ENCODE measurements around the gene TSC2.
A peak's percentile ranks its signal among the peaks of the same experiment; 100 is the strongest.

Gene TSC2

GRCh38 chr16:2086812-2087747 is 39.3 kb downstream of the TSC2 start:
- WGBS (ENCODE audit: insufficient coverage, insufficient read length) = no CpG with 5 or more reads among the region's 30 CpGs
- DNase-seq (ENCODE audit: low read depth, low spot score) = no peak
- Histone ChIP-seq H3K27ac (ENCODE audit: low read length) (no peak overlapping the region), H3K4me3 (ENCODE audit: low read length) (no peak overlapping the region), H3K36me3 (ENCODE audit: control insufficient read depth, insufficient read depth, low read length) (peaks cover 28% of the 10 kb centered on the region), H3K4me1 (ENCODE audit: control insufficient read depth, insufficient read depth, low read length) (peaks cover 6% of the 10 kb centered on the region), H3K9me3 (ENCODE audit: control insufficient read depth, insufficient read depth, low read length) (no peaks in the 10 kb centered on the region), H3K27me3 (ENCODE audit: control insufficient read depth, insufficient read depth, low read length) (no peaks in the 10 kb centered on the region)

GRCh38 chr16:2087748-2088631 is 40.2 kb downstream of the TSC2 start:
- peaks cover 6% of the 10 kb centered on the region for H3K4me1 ChIP-seq (ENCODE audit: control insufficient read depth, insufficient read depth, low read length)
- no CpG with 5 or more reads among the region's 41 CpGs for WGBS (ENCODE audit: insufficient coverage, insufficient read length)

DNA sequence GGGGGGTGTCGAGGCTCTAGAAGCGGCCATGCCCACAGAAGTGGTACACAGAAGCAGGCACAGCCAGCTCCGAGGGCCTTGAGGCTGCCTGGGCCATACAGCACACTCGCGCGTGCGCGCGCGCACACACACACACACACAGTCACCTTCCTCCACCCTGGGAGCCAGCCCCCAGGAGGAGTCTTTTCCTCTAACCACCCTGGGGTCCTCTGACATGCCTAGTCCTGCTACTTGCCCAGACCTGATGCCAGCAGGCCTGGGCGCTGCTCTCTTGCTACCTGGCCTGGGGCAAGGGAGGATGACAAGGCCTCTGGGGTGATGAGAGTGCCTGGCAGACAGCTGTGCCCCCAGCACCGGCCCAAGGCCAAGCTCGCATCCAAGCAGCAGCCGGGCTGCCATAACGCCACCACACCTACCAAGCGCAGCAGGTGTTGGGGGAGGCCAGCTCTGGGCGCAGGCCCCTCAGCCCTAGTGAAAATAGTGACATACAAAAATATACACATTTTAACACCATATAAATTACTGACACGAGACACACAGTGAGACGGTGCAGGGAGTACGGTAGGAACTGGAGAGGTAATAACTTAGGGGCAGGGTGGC is 41.1 kb downstream of the TSC2 start:
- no peak for DNase-seq (ENCODE audit: low read depth, low spot score)
- no CpG with 5 or more reads among the region's 20 CpGs for WGBS (ENCODE audit: insufficient coverage, insufficient read length)
- Histone ChIP-seq H3K27me3 (ENCODE audit: control insufficient read depth, insufficient read depth, low read length) (no peaks in the 10 kb centered on the region), H3K36me3 (ENCODE audit: control insufficient read depth, insufficient read depth, low read length) (peaks cover 22% of the 10 kb centered on the region), H3K4me3 (ENCODE audit: low read length) (no peak overlapping the region), H3K4me1 (ENCODE audit: control insufficient read depth, insufficient read depth, low read length) (peaks cover 6% of the 10 kb centered on the region), H3K9me3 (ENCODE audit: control insufficient read depth, insufficient read depth, low read length) (no peaks in the 10 kb centered on the region), H3K27ac (ENCODE audit: low read length) (no peak overlapping the region)

More at GRCh38 chr16:2087748-2088631, 40.2 kb downstream of the TSC2 start:
- no peak overlapping the region for H3K4me3 ChIP-seq (ENCODE audit: low read length)
- no peak for DNase-seq (ENCODE audit: low read depth, low spot score)
- H3K27ac ChIP-seq (ENCODE audit: low read length) = no peak overlapping the region
- H3K27me3 ChIP-seq (ENCODE audit: control insufficient read depth, insufficient read depth, low read length) = no peaks in the 10 kb centered on the region
- H3K9me3 ChIP-seq (ENCODE audit: control insufficient read depth, insufficient read depth, low read length) = no peaks in the 10 kb centered on the region
- H3K36me3 ChIP-seq (ENCODE audit: control insufficient read depth, insufficient read depth, low read length) = peaks cover 22% of the 10 kb centered on the region

DNA sequence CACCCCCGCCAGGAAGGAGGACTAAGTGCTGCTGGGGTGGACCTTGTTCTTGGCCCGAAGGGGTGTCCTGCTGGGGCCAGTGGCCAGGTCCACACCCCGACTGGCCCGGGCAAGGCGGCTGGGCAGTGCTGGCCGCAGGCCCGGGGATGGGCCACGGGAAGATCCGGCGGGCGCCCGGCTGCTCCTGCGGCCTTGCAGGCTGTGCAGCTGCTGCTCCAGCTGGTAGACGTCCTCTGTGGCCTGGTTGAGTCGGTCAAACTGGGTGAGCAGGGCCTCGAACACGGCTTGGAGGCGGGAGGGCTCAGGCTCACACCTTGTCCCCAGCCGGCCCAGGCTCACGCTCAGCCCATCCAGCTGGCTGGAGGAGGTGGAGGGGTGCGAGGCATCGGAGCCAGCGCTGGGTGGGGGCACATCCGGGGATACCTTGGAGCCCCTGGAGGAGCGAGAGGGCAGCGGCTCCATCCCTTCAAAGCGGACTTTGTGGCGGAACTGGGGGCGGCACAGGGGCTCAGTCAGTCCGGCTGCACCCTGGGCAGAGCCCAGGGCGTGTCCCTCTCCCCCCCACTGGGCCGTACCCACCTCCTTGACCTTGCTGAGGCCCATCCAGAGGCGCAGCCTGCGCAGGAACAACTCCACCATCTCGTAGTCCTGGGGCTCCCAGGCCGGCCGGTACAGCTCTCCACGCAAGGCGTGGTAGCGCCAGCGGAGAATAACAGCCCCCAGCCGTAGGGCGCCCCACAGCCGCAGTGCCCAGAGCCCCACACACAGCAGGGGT is 42.1 kb downstream of the TSC2 start:
- Histone ChIP-seq H3K4me3 (ENCODE audit: low read length) (no peak overlapping the region), H3K27me3 (ENCODE audit: control insufficient read depth, insufficient read depth, low read length) (no peaks in the 10 kb centered on the region), H3K9me3 (ENCODE audit: control insufficient read depth, insufficient read depth, low read length) (no peaks in the 10 kb centered on the region), H3K4me1 (ENCODE audit: control insufficient read depth, insufficient read depth, low read length) (peaks cover 6% of the 10 kb centered on the region), H3K36me3 (ENCODE audit: control insufficient read depth, insufficient read depth, low read length) (peaks cover 22% of the 10 kb centered on the region), H3K27ac (ENCODE audit: low read length) (no peak overlapping the region)
- WGBS (ENCODE audit: insufficient coverage, insufficient read length) = no CpG with 5 or more reads among the region's 44 CpGs
- DNase-seq (ENCODE audit: low read depth, low spot score) = no peak

DNA sequence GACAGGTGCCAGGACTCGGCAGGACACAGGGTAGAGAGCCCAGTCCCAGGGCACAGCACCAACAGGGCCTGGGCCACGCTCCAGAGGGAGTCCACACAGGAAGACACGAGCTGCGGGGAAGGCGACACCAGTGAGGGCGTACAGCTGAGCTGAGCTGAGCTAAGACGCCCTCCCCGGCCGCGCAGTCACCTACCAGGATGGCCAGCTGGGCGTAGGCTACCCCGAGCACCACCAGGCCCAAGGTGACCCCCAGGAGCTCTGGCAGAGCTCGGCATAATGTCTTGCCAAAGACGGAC is 42.6 kb downstream of the TSC2 start:
- no peaks in the 10 kb centered on the region for H3K27me3 ChIP-seq (ENCODE audit: control insufficient read depth, insufficient read depth, low read length)
- H3K27ac ChIP-seq (ENCODE audit: low read length) = no peak overlapping the region
- WGBS (ENCODE audit: insufficient coverage, insufficient read length) = no CpG with 5 or more reads among the region's 14 CpGs
- peaks cover 6% of the 10 kb centered on the region for H3K4me1 ChIP-seq (ENCODE audit: control insufficient read depth, insufficient read depth, low read length)
- H3K9me3 ChIP-seq (ENCODE audit: control insufficient read depth, insufficient read depth, low read length) = no peaks in the 10 kb centered on the region
- DNase-seq (ENCODE audit: low read depth, low spot score) = no peak
- peaks cover 22% of the 10 kb centered on the region for H3K36me3 ChIP-seq (ENCODE audit: control insufficient read depth, insufficient read depth, low read length)
- H3K4me3 ChIP-seq (ENCODE audit: low read length) = peak overlapping the region; percentile 49; the same call in 1 of the 2 replicates

- DNase-seq (ENCODE audit: low read depth, low spot score) = peak; percentile 35
- Histone ChIP-seq H3K4me1 (ENCODE audit: control insufficient read depth, insufficient read depth, low read length) (peaks cover 6% of the 10 kb centered on the region), H3K27ac (ENCODE audit: low read length) (no peak overlapping the region), H3K36me3 (ENCODE audit: control insufficient read depth, insufficient read depth, low read length) (peaks cover 21% of the 10 kb centered on the region), H3K27me3 (ENCODE audit: control insufficient read depth, insufficient read depth, low read length) (no peaks in the 10 kb centered on the region), H3K4me3 (ENCODE audit: low read length) (peak overlapping the region; percentile 49; the same call in 1 of the 2 replicates), H3K9me3 (ENCODE audit: control insufficient read depth, insufficient read depth, low read length) (no peaks in the 10 kb centered on the region)
- WGBS (ENCODE audit: insufficient coverage, insufficient read length) = no CpG with 5 or more reads among the region's 101 CpGs
Measured at GRCh38 chr16:2090777-2091546, 43.2 kb downstream of the TSC2 start.

DNA sequence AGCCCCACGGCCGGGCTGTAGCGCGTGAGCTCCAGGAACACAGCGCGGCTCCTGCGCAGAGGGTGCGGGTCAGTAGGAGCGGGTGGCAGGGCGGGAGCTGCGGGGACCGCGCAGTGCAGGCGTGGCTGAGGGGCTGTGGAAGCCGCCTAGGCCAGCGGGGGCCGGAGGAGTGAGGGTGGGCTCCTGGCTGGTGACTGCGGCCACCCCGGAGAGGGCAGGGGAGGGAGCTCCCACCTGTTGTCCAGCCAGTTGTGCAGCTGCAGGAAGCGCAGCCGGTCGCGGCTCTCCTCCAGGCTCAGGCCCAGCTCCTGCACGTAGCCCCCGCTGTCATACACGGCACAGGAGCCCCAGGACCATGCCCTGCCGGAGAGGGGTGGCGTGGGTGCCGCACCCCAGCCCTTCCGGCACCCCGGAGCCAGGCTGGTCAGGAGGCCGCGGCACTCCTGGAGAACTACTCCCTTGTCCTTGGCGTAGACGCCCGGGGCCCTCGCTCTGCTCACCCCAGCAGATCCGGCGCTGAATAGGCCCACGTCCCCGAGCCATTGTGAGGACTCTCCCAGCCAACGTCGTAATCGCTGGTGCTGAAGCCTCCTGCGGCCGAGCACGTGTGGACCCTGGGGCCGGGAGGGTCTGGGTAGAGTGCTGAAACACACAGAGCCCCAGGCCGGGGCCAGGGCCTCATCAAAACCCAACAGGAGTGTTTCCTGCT is 43.9 kb downstream of the TSC2 start:
- no peak overlapping the region for H3K27ac ChIP-seq (ENCODE audit: low read length)
- H3K27me3 ChIP-seq (ENCODE audit: control insufficient read depth, insufficient read depth, low read length) = no peaks in the 10 kb centered on the region
- peak overlapping the region; percentile 41; the same call in 1 of the 2 replicates for H3K4me3 ChIP-seq (ENCODE audit: low read length)
- DNase-seq (ENCODE audit: low read depth, low spot score) = no peak
- no CpG with 5 or more reads among the region's 49 CpGs for WGBS (ENCODE audit: insufficient coverage, insufficient read length)
- peaks cover 6% of the 10 kb centered on the region for H3K4me1 ChIP-seq (ENCODE audit: control insufficient read depth, insufficient read depth, low read length)
- H3K9me3 ChIP-seq (ENCODE audit: control insufficient read depth, insufficient read depth, low read length) = no peaks in the 10 kb centered on the region
- peaks cover 18% of the 10 kb centered on the region for H3K36me3 ChIP-seq (ENCODE audit: control insufficient read depth, insufficient read depth, low read length)

DNA sequence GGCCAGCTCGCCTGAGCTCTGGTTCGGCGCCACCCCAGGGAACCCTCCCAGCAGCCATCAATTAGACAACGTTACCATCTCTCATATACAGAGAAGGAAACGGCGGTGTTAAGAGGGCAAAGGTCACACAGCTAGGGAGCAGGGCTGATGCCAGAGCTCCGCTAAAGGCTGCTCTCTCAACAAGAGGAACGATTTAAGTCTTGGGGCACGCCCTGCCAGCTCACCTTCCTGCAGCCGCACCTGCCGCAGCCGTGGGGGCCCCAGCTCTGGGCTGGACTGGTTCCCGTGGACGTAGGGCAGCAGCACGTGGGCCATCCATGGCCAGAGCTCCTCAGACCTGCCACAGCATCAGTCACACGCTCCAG is 44.5 kb downstream of the TSC2 start:
- Histone ChIP-seq H3K27me3 (ENCODE audit: control insufficient read depth, insufficient read depth, low read length) (no peaks in the 10 kb centered on the region), H3K27ac (ENCODE audit: low read length) (no peak overlapping the region), H3K4me3 (ENCODE audit: low read length) (no peak overlapping the region), H3K4me1 (ENCODE audit: control insufficient read depth, insufficient read depth, low read length) (peaks cover 6% of the 10 kb centered on the region), H3K9me3 (ENCODE audit: control insufficient read depth, insufficient read depth, low read length) (no peaks in the 10 kb centered on the region), H3K36me3 (ENCODE audit: control insufficient read depth, insufficient read depth, low read length) (peaks cover 13% of the 10 kb centered on the region)
- WGBS (ENCODE audit: insufficient coverage, insufficient read length) = no CpG with 5 or more reads among the region's 16 CpGs
- no peak for DNase-seq (ENCODE audit: low read depth, low spot score)

DNA sequence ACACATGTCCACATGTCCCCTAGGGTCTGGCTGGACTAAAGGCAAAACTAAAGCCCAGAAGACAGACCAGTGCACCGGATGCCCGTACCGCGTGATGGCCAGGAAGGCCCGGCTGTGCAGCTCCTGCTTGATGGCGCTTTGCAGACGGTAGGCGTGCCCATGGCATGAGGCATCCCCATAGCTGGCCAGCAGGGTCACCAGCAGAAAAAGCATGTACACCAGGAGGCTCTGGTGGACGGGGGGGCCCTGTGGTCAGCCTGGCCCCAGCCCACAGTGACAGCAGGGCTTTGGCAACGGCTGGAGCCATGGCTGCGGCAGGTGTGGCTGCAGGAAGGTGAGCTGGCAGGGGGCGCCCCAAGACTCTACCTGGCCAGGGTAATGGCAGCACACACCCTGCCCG is 45.1 kb downstream of the TSC2 start:
- WGBS (ENCODE audit: insufficient coverage, insufficient read length) = no CpG with 5 or more reads among the region's 13 CpGs
- H3K9me3 ChIP-seq (ENCODE audit: control insufficient read depth, insufficient read depth, low read length) = no peaks in the 10 kb centered on the region
- no peak overlapping the region for H3K27ac ChIP-seq (ENCODE audit: low read length)
- H3K4me3 ChIP-seq (ENCODE audit: low read length) = no peak overlapping the region
- no peak for DNase-seq (ENCODE audit: low read depth, low spot score)
- H3K27me3 ChIP-seq (ENCODE audit: control insufficient read depth, insufficient read depth, low read length) = no peaks in the 10 kb centered on the region
- peaks cover 6% of the 10 kb centered on the region for H3K4me1 ChIP-seq (ENCODE audit: control insufficient read depth, insufficient read depth, low read length)
- peaks cover 9% of the 10 kb centered on the region for H3K36me3 ChIP-seq (ENCODE audit: control insufficient read depth, insufficient read depth, low read length)
